A673 (cell line): Measurements from ENCODE around the gene ABI3BP.

Experiments
- EZH2 ChIP-seq: fragments of 200-600 bp; sonication (generic); IDR thresholded peaks from 2 replicates; pipeline ENCODE4 v1.6.1; 2017; ENCODE audit warnings: borderline replicate concordance, low read depth, mild to moderate bottlenecking, mixed read lengths, antibody characterized with exemption, low read length; ENCODE audit not compliant: poor library complexity, severe bottlenecking
- TF ChIP-seq, protein P1 (sequence below): fragments of 300-800, 200-600 bp; sonication (generic); conservative IDR thresholded peaks from 2 replicates; pipeline ENCODE4 v1.5.1; 2017; ENCODE audit warnings: low read depth, mild to moderate bottlenecking, antibody characterized with exemption, low read length, moderate library complexity, mixed read lengths

- no peak for TF ChIP-seq EZH2
- TF ChIP-seq, protein P1, sequence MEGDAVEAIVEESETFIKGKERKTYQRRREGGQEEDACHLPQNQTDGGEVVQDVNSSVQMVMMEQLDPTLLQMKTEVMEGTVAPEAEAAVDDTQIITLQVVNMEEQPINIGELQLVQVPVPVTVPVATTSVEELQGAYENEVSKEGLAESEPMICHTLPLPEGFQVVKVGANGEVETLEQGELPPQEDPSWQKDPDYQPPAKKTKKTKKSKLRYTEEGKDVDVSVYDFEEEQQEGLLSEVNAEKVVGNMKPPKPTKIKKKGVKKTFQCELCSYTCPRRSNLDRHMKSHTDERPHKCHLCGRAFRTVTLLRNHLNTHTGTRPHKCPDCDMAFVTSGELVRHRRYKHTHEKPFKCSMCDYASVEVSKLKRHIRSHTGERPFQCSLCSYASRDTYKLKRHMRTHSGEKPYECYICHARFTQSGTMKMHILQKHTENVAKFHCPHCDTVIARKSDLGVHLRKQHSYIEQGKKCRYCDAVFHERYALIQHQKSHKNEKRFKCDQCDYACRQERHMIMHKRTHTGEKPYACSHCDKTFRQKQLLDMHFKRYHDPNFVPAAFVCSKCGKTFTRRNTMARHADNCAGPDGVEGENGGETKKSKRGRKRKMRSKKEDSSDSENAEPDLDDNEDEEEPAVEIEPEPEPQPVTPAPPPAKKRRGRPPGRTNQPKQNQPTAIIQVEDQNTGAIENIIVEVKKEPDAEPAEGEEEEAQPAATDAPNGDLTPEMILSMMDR, result no peak
Observed at GRCh38 chr3:101027286-101027685, 34.1 kb upstream of the ABI3BP start.
